GM12892 (cell line): ENCODE data around the gene SMIM43.

Experiments
- POLR2A ChIP-seq: IDR thresholded peaks from 2 replicates; pipeline ENCODE4 v1.6.1; 2011; ENCODE audit warnings: low read depth, low read length, control low read depth
- POLR2AphosphoS5 ChIP-seq: IDR thresholded peaks from 2 replicates; pipeline ENCODE4 v1.6.1; 2011; ENCODE audit warnings: low read depth, low read length, control low read depth
- TAF1 ChIP-seq: IDR thresholded peaks from 2 replicates; pipeline ENCODE4 v1.6.1; 2011; ENCODE audit warnings: low read depth, mild to moderate bottlenecking, control low read depth, low read length, borderline replicate concordance

- TF ChIP-seq POLR2A (no peak), POLR2AphosphoS5 (no peak), TAF1 (no peak)
Measured at GRCh38 chr4:121733942-121734341, 31.0 kb downstream of the SMIM43 start.
